GM20431 (cell line): ENCODE measurements around the gene DLG2.
"Not testable (repeated sequence)": the region's sequence is repeated elsewhere in the genome, so short reads cannot be mapped to it uniquely, and the experiment has no call there.

Experiments used
- in situ Hi-C: fragments of 300-500 bp; cut with MseI, MboI; formaldehyde crosslinking; loops from one replicate; pipeline ENCODE4 v1.15.0; 2020; ENCODE audit warnings: low sequenced_read_pairs; ENCODE audit not compliant: unreplicated experiment

The DLG2 gene

DNA sequence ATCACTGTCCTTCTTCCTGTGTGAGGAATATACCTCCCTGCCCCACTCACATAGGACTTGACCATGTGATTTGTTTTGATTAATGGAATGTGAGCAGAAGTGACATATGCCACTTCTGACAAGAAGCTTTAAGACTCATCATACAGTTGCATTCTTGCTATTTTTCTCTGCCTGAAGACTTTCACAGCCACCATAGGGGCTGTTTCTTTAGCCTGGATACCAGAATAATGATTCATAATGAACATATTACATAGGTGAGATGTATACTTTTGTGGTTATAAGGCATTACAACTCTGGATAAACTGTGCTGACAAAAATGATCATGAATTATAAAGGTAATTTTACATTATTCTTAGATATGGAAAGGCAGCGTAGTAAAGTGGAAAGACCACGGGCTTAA is 798.0 kb downstream of the DLG2 start:
- in situ Hi-C loops = no loop called here

GRCh38 chr11:84828616-84829015 is 798.5 kb downstream of the DLG2 start:
- in situ Hi-C loops = no loop called here

DNA sequence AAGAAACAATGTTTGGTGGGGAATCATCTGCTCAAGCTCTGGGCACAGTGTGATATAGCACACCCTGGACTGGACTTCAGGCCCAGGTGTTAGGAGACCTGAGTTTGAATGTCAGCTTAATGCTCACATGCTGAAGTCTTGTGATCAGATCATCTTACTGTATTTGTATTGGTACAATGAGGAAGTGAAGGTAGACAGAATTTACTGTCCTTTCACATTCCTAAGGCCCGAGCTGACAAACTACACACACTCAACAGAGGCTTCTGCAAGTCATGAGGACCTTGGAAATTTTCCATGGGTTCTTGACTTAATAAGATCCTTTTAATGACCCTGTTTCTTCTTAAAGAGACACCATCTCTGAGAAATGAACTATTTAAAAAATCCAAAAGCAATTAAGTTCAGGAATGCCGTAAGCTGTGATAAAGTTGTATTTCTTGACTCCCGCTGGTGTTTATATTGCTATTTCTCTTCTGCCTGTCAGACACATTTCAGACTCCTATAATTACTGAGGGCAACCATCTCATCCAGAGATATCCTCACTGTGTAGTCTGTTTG is 802.0 kb downstream of the DLG2 start:
- in situ Hi-C loops = no loop called here

GRCh38 chr11:84824624-84825023 is 802.5 kb downstream of the DLG2 start:
- in situ Hi-C loops = no loop called here

GRCh38 chr11:84819537-84819936 is 807.6 kb downstream of the DLG2 start:
- in situ Hi-C loops = no loop called here

DNA sequence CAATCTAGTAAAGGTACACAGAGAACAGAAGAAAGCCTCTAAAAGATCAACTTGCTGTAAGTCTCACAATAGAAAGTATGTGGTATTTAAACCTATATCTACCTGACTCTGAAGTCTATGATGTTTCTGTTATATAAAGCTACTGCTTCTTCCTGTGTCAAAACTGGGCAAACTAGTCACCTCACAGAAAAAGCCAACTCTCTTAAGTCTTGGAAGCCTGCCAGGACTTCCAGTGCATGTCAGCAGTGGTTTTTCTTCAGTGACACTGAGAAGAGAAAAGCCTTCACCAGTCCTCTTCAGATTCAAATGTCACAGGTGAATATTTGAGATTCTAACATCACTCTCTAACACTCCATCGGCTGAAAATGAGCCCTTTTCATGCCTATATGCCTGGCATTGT is 808.0 kb downstream of the DLG2 start:
- in situ Hi-C loops = no loop called here

DNA sequence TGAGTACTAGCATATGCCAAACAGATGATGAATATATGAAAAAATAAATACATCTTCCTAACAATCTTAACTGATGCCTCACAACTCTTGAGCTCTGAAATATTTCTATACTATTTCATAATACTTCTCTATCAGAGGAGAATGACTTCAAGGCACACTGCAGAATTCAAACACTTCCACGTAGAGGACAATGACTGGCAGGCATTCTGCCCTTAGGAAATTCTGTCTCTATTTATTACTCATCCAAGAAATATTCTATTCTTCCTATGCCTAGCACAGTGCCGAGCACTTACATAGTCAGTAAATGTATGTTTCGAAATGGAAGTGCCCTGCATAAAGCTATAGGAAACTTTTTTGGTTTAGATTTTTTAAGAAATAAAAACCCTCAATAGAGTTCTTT is 809.1 kb downstream of the DLG2 start:
- in situ Hi-C loops = no loop called here

- in situ Hi-C loops = no loop called here
These were observed 814.6 kb downstream of the DLG2 start for GRCh38 chr11:84812471-84812969.

- in situ Hi-C loops = no loop called here
These were observed 820.8 kb downstream of the DLG2 start for GRCh38 chr11:84806354-84806753.

GRCh38 chr11:84804041-84804440 is 823.1 kb downstream of the DLG2 start:
- in situ Hi-C loops = no loop called here

DNA sequence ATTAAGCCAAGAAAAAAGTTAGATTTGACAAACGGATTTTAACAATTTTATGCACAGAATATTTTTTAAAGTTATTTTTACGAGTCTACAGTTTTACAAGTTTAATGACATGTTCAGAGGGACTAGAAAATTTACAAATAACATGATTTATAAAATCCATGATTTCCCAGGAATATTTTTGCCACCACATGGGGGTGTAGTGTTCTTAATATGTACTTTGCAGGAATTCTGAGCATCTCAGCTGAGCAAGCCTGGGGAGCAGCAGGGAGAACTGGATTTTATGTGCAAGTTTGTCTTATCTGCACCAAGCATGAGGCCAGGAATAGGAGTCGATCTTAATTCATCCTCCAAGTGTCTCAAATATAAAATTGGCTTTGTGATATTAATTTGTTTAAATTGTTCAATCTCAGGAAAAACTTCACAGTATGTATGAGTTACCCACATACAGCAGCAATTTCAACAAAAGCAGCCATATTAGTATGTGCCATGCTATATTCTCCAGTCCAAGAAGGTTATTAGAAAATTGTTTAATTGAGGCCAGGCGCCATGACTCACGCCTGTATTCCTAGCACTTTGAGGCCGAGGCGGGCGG is 826.3 kb downstream of the DLG2 start:
- in situ Hi-C loops = no loop called here

GRCh38 chr11:84799112-84799511 is 828.0 kb downstream of the DLG2 start:
- in situ Hi-C loops = no loop called here

DNA sequence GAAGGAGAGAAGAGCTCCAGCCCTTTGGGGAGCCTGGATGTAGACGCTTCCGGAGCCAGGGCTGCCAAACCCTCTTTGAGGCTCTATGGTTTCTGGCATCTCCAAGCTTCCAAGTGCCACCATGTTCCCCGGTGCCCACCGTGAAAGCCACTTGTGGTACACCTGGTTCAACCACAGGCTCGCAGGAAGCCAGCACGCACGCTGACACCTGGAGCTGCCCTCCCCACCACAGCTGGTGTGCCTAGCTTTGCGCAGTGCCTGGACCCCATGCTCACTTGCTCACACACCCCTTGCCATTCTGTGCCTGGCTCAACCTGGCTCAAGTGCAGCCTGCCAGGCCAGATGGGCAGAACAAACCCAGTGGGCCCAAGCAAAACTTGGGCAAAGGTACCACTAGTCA is 831.4 kb downstream of the DLG2 start:
- in situ Hi-C loops = no loop called here

DNA sequence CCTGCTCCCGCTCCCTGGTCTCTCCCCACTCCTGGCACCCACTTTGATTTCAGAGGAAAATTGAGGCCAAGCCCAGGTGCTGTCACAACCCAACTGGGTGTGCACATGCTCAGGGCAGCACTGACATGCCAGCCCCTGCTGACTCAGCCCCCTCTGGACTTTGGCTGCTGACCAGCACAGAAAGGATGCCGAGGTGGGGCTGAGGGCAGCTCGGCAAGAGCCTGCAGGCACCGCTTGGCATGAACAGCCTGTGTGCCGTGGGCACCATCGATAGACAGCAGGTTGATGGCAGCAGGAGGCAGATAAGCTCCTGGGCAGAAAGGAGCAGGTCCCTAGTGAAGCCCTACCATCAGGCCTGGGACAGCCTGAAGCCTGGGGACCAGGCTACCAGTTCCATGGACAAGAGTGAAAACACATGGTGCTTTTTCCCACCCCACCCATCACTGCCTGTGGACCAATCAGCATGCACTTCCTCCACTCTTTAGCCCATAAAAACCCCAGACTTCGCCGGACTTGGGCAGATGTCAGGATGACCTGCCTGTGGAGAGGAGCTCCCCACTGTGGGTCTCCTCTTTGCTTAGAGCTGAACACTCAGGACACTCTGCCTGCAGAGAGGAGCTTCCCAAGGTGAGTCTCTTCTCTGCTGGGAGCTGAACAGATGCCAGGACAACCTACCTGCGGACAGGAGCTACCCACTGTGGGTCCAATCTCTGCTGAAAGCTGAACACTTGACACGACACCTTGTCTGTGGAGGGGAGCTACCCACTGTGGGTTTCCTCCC is 832.3 kb downstream of the DLG2 start:
- in situ Hi-C loops = no loop called here

GRCh38 chr11:84793318-84793717 is 833.8 kb downstream of the DLG2 start:
- in situ Hi-C loops = no loop called here

DNA sequence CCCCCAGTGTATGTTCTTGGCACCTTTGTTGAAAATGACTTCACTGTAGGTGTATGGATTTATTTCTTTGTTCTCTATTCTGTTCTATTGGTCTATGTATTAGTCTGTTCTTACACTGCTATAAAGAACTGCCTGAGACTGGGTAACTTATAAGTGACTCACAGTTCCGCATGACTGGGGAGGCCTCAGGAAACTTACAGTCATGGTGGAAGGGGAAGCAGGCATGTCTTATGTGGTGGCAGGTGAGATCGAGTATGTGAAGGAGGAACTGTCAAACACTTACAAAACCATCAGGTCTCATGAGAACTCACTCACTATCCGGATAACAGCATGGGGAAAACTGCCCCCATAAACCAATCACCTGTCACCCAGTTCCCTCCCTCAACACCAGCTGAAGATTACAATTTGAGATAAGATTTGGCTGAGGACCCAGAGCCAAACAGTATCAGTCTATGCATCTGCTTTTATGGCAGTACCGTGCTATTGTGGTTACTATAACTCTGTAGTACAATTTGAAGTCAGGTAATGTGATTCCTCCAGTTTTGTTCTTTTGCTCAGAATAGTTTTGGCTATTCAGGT is 836.2 kb downstream of the DLG2 start:
- in situ Hi-C loops = no loop called here

GRCh38 chr11:84788220-84788619 is 838.9 kb downstream of the DLG2 start:
- in situ Hi-C loops = no loop called here

DNA sequence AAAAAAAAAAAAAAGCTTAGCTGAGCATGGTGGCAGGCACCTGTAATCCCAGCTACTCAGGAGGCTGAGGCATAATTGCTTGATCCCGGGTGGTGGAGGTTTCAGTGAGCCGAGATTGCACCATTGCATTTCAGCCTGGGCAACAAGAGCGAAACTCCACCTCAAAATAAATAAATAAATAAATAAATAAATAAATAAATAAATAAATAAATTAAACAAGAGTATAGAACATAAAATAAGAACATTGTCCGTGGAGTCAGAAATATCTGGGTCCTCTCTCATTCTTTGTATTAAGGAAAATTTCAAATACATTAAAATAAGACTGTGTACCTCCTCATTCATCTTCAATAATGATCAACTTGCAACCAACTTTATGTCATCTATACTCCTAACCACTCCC is 843.0 kb downstream of the DLG2 start:
- in situ Hi-C loops = not testable (repeated sequence)

- in situ Hi-C loops = no loop called here
These were observed 846.4 kb downstream of the DLG2 start for GRCh38 chr11:84780689-84781293.

DNA sequence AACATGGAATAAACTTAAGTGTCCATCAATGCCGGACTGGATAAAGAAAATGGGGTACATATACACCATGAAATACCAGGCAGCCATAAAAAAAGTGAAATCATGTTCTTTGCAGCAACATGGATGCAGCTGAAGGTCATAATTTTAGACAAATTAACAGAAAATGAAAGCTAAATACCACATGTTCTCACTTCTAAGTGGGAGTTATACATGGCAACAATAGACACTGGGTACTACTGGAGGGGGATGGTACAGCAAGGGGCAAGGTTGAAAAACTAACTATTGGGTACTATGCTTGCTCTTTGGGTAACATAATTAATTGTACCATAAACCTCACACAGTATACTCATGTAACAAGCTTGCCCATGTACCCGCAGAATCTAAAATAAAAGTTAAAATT is 851.6 kb downstream of the DLG2 start:
- in situ Hi-C loops = no loop called here

GRCh38 chr11:84763931-84764330 is 863.2 kb downstream of the DLG2 start:
- in situ Hi-C loops = no loop called here
